ENCODE data around the gene KCNQ2.

The KCNQ2 gene

GRCh38 chr20:63491635-63492230 lies 19.3 kb upstream of the KCNQ2 start:
- peak overlapping the region in 1 of 3 experiments; percentile 27 for H3K4me3 Mint-ChIP-seq
- no peaks in the 10 kb centered on the region for H3K4me1 Mint-ChIP-seq
- no peaks in the 10 kb centered on the region for H3K9me3 Mint-ChIP-seq
- peaks cover 3% of the 10 kb centered on the region for H3K36me3 Mint-ChIP-seq (ENCODE audit: low read depth)
- H3K27ac Mint-ChIP-seq = no peak overlapping the region
- TF ChIP-seq CTCF (IDR thresholded peaks at IDR 0.05; ENCODE audit: unreplicated experiment in 3 of 3) = no peak
- H3K27me3 Mint-ChIP-seq (ENCODE audit: low read depth) = peaks cover 60% of the 10 kb centered on the region

- Mint-ChIP-seq H3K27ac (no peak overlapping the region), H3K9me3 (peaks cover 2% of the 10 kb centered on the region), H3K4me3 (no peak overlapping the region), H3K27me3 (ENCODE audit: low read depth) (peaks cover 57% of the 10 kb centered on the region), H3K36me3 (ENCODE audit: low read depth) (peaks cover 3% of the 10 kb centered on the region), H3K4me1 (no peaks in the 10 kb centered on the region)
- no peak for TF ChIP-seq CTCF (IDR thresholded peaks at IDR 0.05; ENCODE audit: unreplicated experiment in 3 of 3)
Observed at GRCh38 chr20:63491078-63491477, 18.6 kb upstream of the KCNQ2 start.

- peaks cover 60% of the 10 kb centered on the region for H3K27me3 Mint-ChIP-seq (ENCODE audit: low read depth)
Observed at GRCh38 chr20:63490416-63490815, 18.0 kb upstream of the KCNQ2 start.

GRCh38 chr20:63488315-63489251 lies 16.1 kb upstream of the KCNQ2 start:
- peaks cover 3% of the 10 kb centered on the region for H3K36me3 Mint-ChIP-seq (ENCODE audit: low read depth)
- H3K4me1 Mint-ChIP-seq = no peaks in the 10 kb centered on the region
- peaks cover 60% of the 10 kb centered on the region for H3K27me3 Mint-ChIP-seq (ENCODE audit: low read depth)
- no peak overlapping the region for H3K27ac Mint-ChIP-seq
- H3K4me3 Mint-ChIP-seq = no peak overlapping the region
- peaks cover 2% of the 10 kb centered on the region for H3K9me3 Mint-ChIP-seq
- no peak for TF ChIP-seq CTCF (IDR thresholded peaks at IDR 0.05; ENCODE audit: unreplicated experiment in 3 of 3)

More at GRCh38 chr20:63490416-63490815, 18.0 kb upstream of the KCNQ2 start:
- Mint-ChIP-seq H3K4me3 (no peak overlapping the region), H3K27ac (no peak overlapping the region), H3K36me3 (ENCODE audit: low read depth) (peaks cover 3% of the 10 kb centered on the region), H3K9me3 (peaks cover 2% of the 10 kb centered on the region), H3K4me1 (no peaks in the 10 kb centered on the region)
- no peak for TF ChIP-seq CTCF (IDR thresholded peaks at IDR 0.05; ENCODE audit: unreplicated experiment in 3 of 3)

GRCh38 chr20:63487781-63488241 lies 15.4 kb upstream of the KCNQ2 start:
- Mint-ChIP-seq H3K9me3 (peaks cover 4% of the 10 kb centered on the region), H3K4me3 (peak overlapping the region in 1 of 3 experiments; percentile 34), H3K4me1 (peaks cover 4% of the 10 kb centered on the region)

More at GRCh38 chr20:63487781-63488241, 15.4 kb upstream of the KCNQ2 start:
- TF ChIP-seq CTCF (IDR thresholded peaks at IDR 0.05; ENCODE audit: unreplicated experiment in 3 of 3) = no peak
- no peak overlapping the region for H3K27ac Mint-ChIP-seq
- H3K27me3 Mint-ChIP-seq (ENCODE audit: low read depth) = peaks cover 63% of the 10 kb centered on the region
- H3K36me3 Mint-ChIP-seq (ENCODE audit: low read depth) = peaks cover 3% of the 10 kb centered on the region

Measured in nephron (organoid).